SK-N-MC (cell line): ENCODE measurements around the gene GABRB3.

Source experiments
- EZH2 ChIP-seq: fragments of 200-600 bp; sonication (generic); IDR thresholded peaks from one replicate; pipeline ENCODE4 v1.6.1; 2017; ENCODE audit warnings: antibody characterized with exemption
- FOXP2 ChIP-seq: optimal IDR thresholded peaks from 2 replicates; pipeline ENCODE3; 2011; ENCODE audit warnings: mild to moderate bottlenecking, moderate library complexity; ENCODE audit not compliant: insufficient read depth; ENCODE audit errors: extremely low read length, control extremely low read depth
- POLR2AphosphoS5 ChIP-seq: IDR thresholded peaks from 2 replicates; pipeline ENCODE4 v1.6.1; 2012; ENCODE audit warnings: mild to moderate bottlenecking, low read depth, low read length, borderline replicate concordance

DNA sequence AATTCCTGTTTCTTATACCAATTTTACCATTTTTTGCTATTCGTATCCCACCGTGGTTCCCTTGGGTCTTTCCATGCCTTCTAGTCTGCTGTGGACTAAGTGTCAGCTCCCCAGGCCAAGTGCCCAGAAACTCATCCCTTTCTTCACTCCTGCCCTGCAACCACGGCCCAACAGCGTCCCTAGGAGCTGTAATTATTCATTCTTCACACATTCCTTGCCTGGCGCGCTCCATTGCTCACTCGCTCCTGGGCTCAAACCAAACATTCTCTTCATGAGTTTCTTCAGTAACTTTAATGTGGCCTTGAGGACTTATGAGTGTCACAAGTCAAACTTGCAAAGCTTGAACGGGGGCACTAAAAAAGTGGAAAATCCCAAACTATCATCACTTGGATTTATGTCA is 15.7 kb downstream of the GABRB3 start:
- TF ChIP-seq EZH2, result no peak
- TF ChIP-seq POLR2AphosphoS5, result no peak
- no peak for TF ChIP-seq FOXP2
